ENCODE measurements around the gene SLC16A5. TPM values are rescaled to one million over a fixed set of nuclear protein-coding genes. Genes with fewer than 3 reads are reported as not detected.
A peak's percentile ranks its signal among the peaks of the same experiment; 100 is the strongest.

The SLC16A5 gene
- total RNA-seq, 1 experiment from 2014 or later: 17.1 TPM

- H2BK15ac ChIP-seq (ENCODE audit: low read depth, low read length): no peak overlapping the region
- TF ChIP-seq CTCF (conservative IDR thresholded peaks at IDR 0.05): no peak
- peak; percentile 63 for DNase-seq
- H3K27me3 Mint-ChIP-seq (ENCODE audit: low read depth): no peaks in the 10 kb centered on the region
- H3K4ac ChIP-seq (ENCODE audit: low read depth, low read length): no peak overlapping the region
- no peak overlapping the region for H4K5ac ChIP-seq (ENCODE audit: insufficient read length, low read depth, low read length)
- no peaks in the 10 kb centered on the region for H3K4me1 ChIP-seq (ENCODE audit: insufficient read depth, low read length)
- H3K79me1 ChIP-seq (ENCODE audit: insufficient read depth, low read depth, low read length, poor library complexity, severe bottlenecking): no peaks in the 10 kb centered on the region
- H3K79me2 ChIP-seq (ENCODE audit: insufficient read depth, low read length): no peaks in the 10 kb centered on the region
- H3K4me2 ChIP-seq (ENCODE audit: insufficient read depth, insufficient read length, low read length): no peak overlapping the region
- H3K18ac ChIP-seq (ENCODE audit: insufficient read length, low read depth, low read length): no peak overlapping the region
- no peak overlapping the region for H2BK120ac ChIP-seq (ENCODE audit: low read depth, low read length, poor library complexity, severe bottlenecking)
- H2BK20ac ChIP-seq (ENCODE audit: low read depth, low read length, poor library complexity, severe bottlenecking): no peak overlapping the region
- no peaks in the 10 kb centered on the region for H3K27me3 ChIP-seq (ENCODE audit: insufficient read depth, low read length)
- H3K27ac Mint-ChIP-seq: peak overlapping the region in 1 of 3 experiments; percentile 39; a peak in 3 of 7 replicates
- peaks cover 12 to 14% of the 10 kb centered on the region in 2 experiments for H3K4me1 Mint-ChIP-seq
- H3K27ac ChIP-seq (ENCODE audit: insufficient read length, low read depth, low read length): no peak overlapping the region
- H3K56ac ChIP-seq (ENCODE audit: insufficient read length, low read depth, low read length): no peak overlapping the region
- no peak overlapping the region for H3T11ph ChIP-seq (ENCODE audit: low read length)
- no peak overlapping the region for H2AFZ ChIP-seq (ENCODE audit: low read length)
- H3K14ac ChIP-seq (ENCODE audit: insufficient read depth, low read length): no peak overlapping the region; the same call in 1 of the 2 replicates
- H2BK5ac ChIP-seq (ENCODE audit: insufficient read length, low read length): no peak overlapping the region
- no peak overlapping the region for H3K23ac ChIP-seq (ENCODE audit: insufficient read length, low read depth, low read length)
- H3K23me2 ChIP-seq (ENCODE audit: insufficient read length, low read depth, low read length, poor library complexity, severe bottlenecking): peaks cover 5% of the 10 kb centered on the region
- H3K4me3 Mint-ChIP-seq: no peak overlapping the region; a peak in 1 of 5 replicates
- no peak overlapping the region for H3K9ac ChIP-seq (ENCODE audit: extremely low read depth, insufficient read length, low read length)
- H2BK12ac ChIP-seq (ENCODE audit: insufficient read length, low read depth, low read length): no peak overlapping the region
- peaks cover 6 to 22% (median 19%) of the 10 kb centered on the region in 3 experiments for H3K36me3 Mint-ChIP-seq (ENCODE audit: insufficient read depth in 1 of 3, low read depth in 3 of 3)
- no peaks in the 10 kb centered on the region for H3K9me3 ChIP-seq (ENCODE audit: control insufficient read depth, low read depth, low read length)
- no peak overlapping the region for H4K91ac ChIP-seq (ENCODE audit: insufficient read length, low read depth, low read length)
- no peaks in the 10 kb centered on the region; a peak in 1 of 5 replicates for H3K9me3 Mint-ChIP-seq
- no CpG with 5 or more reads among the region's 3 CpGs for WGBS (ENCODE audit: extremely low coverage, insufficient read length, low lambda C conversion rate)
- H4K8ac ChIP-seq (replicated peaks; ENCODE audit: insufficient read length, low read depth, low read length): no peak overlapping the region
- H2AK5ac ChIP-seq (ENCODE audit: insufficient read length, low read length): no peak overlapping the region
- H4K20me1 ChIP-seq (ENCODE audit: control insufficient read depth, insufficient read depth, insufficient read length): peaks cover 4% of the 10 kb centered on the region
These were observed 38.2 kb downstream of the SLC16A5 start for GRCh38 chr17:75125984-75126383.
